ENCODE data around the gene FAM131A.
A peak's percentile ranks its signal among the peaks of the same experiment; 100 is the strongest.

Gene FAM131A

GRCh38 chr3:184316792-184317191 lies 20.6 kb upstream of the FAM131A start:
- no peak for DNase-seq (ENCODE audit: low spot score)

- DNase-seq (ENCODE audit: low spot score): no peak
Measured at GRCh38 chr3:184317201-184317600, 20.2 kb upstream of the FAM131A start.

GRCh38 chr3:184320104-184320445 lies 17.3 kb upstream of the FAM131A start:
- DNase-seq (ENCODE audit: low spot score): peak; percentile 97

- no peak for DNase-seq (ENCODE audit: low spot score)
Measured at GRCh38 chr3:184321666-184322065, 15.7 kb upstream of the FAM131A start.

- no peak for DNase-seq (ENCODE audit: low spot score)
Measured at GRCh38 chr3:184322731-184323487, 14.5 kb upstream of the FAM131A start.

- DNase-seq (ENCODE audit: low spot score): no peak
Measured at GRCh38 chr3:184323696-184324095, 13.7 kb upstream of the FAM131A start.

GRCh38 chr3:184325269-184325668 lies 12.1 kb upstream of the FAM131A start:
- no peak for DNase-seq (ENCODE audit: low spot score)

GRCh38 chr3:184325715-184326369 lies 11.6 kb upstream of the FAM131A start:
- no peak for DNase-seq (ENCODE audit: low spot score)

- DNase-seq (ENCODE audit: low spot score): no peak
Measured at GRCh38 chr3:184327171-184327570, 10.2 kb upstream of the FAM131A start.

- no peak for DNase-seq (ENCODE audit: low spot score)
Measured at GRCh38 chr3:184328516-184328915, 8.9 kb upstream of the FAM131A start.

GRCh38 chr3:184332370-184333090 lies 4.9 kb upstream of the FAM131A start:
- no peak for DNase-seq (ENCODE audit: low spot score)

- DNase-seq (ENCODE audit: low spot score): peak; percentile 35
Measured at GRCh38 chr3:184333190-184333589, 4.2 kb upstream of the FAM131A start.

- no peak for DNase-seq (ENCODE audit: low spot score)
Measured at GRCh38 chr3:184333700-184334099, 3.7 kb upstream of the FAM131A start.

GRCh38 chr3:184334470-184335158 lies 2.8 kb upstream of the FAM131A start:
- peak; percentile 65 for DNase-seq (ENCODE audit: low spot score)

GRCh38 chr3:184335291-184335660 lies 2.1 kb upstream of the FAM131A start:
- DNase-seq (ENCODE audit: low spot score): no peak

- DNase-seq (ENCODE audit: low spot score): peak; percentile 89
Measured at GRCh38 chr3:184335661-184336546, 1.5 kb upstream of the FAM131A start.

- peak; percentile 40 for DNase-seq (ENCODE audit: low spot score)
Measured at GRCh38 chr3:184336547-184337398, 627 bp upstream of the FAM131A start.

GRCh38 chr3:184337981-184338380 lies 581 bp downstream of the FAM131A start:
- DNase-seq (ENCODE audit: low spot score): no peak

- no peak for DNase-seq (ENCODE audit: low spot score)
Measured at GRCh38 chr3:184338511-184338945, 1.1 kb downstream of the FAM131A start.

- no peak for DNase-seq (ENCODE audit: low spot score)
Measured at GRCh38 chr3:184339001-184339400, 1.6 kb downstream of the FAM131A start.
